HCT116 (cell line): ENCODE measurements around the gene PPP2R5D. TPM values are rescaled to one million over a fixed set of nuclear protein-coding genes. Genes with fewer than 3 reads are reported as not detected.

Source experiments
- ATAC-seq: fragments of 200-7000 bp; cut with Tn5 transposase; 2 replicates; pipeline ENCODE4 v1.9.1; 2020; ENCODE audit warnings: mild to moderate bottlenecking, moderate library complexity
- BruUV-seq: library from RNA; stranded (reverse); fragments of 400-500 nt; replicated peaks from 2 replicates; lab custom pipeline; 2021; lab: Mats Ljungman, UMichigan
- CTCF ChIA-PET: fragments of 300-600 bp; sonication (Branson Sonifier 250); formaldehyde crosslinking; loops from one replicate; lab custom pipeline; 2021; ENCODE audit warnings: antibody characterized with exemption; lab: Charles Lee
- POLR2A ChIA-PET: fragments of 300-600, 350-600 bp; sonication (Branson Sonifier 250); formaldehyde crosslinking; loops from one replicate; lab custom pipeline; 2021; ENCODE audit warnings: antibody characterized with exemption; lab: Charles Lee
- RAD21 ChIA-PET, 2 experiments: fragments of 300-600 bp; sonication (Branson Sonifier 250); formaldehyde crosslinking; loops; one replicate each; lab custom pipeline; 2023; ENCODE audit warnings: low total read pairs in 2 of 2; ENCODE audit not compliant: uncharacterized antibody in 2 of 2, unreplicated experiment in 2 of 2, low non-redundant PET in 1 of 2; lab: Charles Lee
- DNase-seq: peaks from one replicate; pipeline ENCODE4 v3.0.0-alpha.2; 2010; ENCODE audit warnings: low read depth, low spot score
- H2AFZ ChIP-seq: fragments of 200-600 bp; shearing (Covaris generic), sonication (generic); 2 replicates; pipeline ENCODE4 v1.6.1; 2017; ENCODE audit warnings: low read depth, mixed run types, mixed read lengths, antibody characterized with exemption, low read length; ENCODE audit not compliant: poor library complexity, severe bottlenecking
- H3K27ac ChIP-seq: 2 replicates; pipeline ENCODE4 v1.5.1; 2012; ENCODE audit warnings: low read depth, low read length
- H3K27me3 ChIP-seq: fragments of 200-600 bp; sonication (generic); 2 replicates; pipeline ENCODE4 v1.6.1; 2016; ENCODE audit warnings: mixed run types, low read length, mixed read lengths; ENCODE audit not compliant: insufficient read depth
- H3K36me3 ChIP-seq, 2 experiments: fragments of 200-500 bp in 1 of 2; fragments of 200-600 bp in 1 of 2; sonication (Bioruptor generic) in 1 of 2; sonication (generic) in 1 of 2; 2 replicates each; pipeline versions ENCODE4 v1.5.1 to v1.6.1; 2014 to 2016; ENCODE audit warnings: low read length in 2 of 2, inconsistent platforms in 1 of 2, mixed read lengths in 1 of 2, mixed run types in 1 of 2; ENCODE audit not compliant: insufficient read depth in 2 of 2, control insufficient read depth in 1 of 2
- H3K4me1 ChIP-seq, 2 experiments: fragments of 200-600 bp in 1 of 2; sonication (generic) in 1 of 2; 2 replicates each; pipeline versions ENCODE4 v1.5.1 to v1.6.1; 2012 to 2017; ENCODE audit warnings: low read length in 2 of 2, inconsistent platforms in 1 of 2, mild to moderate bottlenecking in 1 of 2, mixed read lengths in 1 of 2, mixed run types in 1 of 2, moderate library complexity in 1 of 2; ENCODE audit not compliant: insufficient read depth in 2 of 2, control insufficient read depth in 1 of 2
- H3K4me2 ChIP-seq: fragments of 200-600 bp; sonication (generic); 2 replicates; pipeline ENCODE4 v1.6.1; 2017; ENCODE audit warnings: mixed run types, low read length, mixed read lengths
- H3K4me3 ChIP-seq, 2 experiments: fragments of 200-600 bp in 1 of 2; sonication (generic) in 1 of 2; replicated peaks in 1 of 2; 2 replicates each; pipeline ENCODE4 v1.5.1; 2011 to 2016; ENCODE audit warnings: low read length in 2 of 2, control low read depth in 1 of 2, low read depth in 1 of 2, mild to moderate bottlenecking in 1 of 2, mixed read lengths in 1 of 2, mixed run types in 1 of 2
- H3K79me2 ChIP-seq: fragments of 200-600 bp; sonication (generic); 2 replicates; pipeline ENCODE4 v1.6.1; 2017; ENCODE audit warnings: mild to moderate bottlenecking, mixed run types, low read length, moderate library complexity, mixed read lengths; ENCODE audit not compliant: insufficient read depth
- H3K9ac ChIP-seq: fragments of 200-600 bp; sonication (generic); 2 replicates; pipeline ENCODE4 v1.6.1; 2016; ENCODE audit warnings: low read length, mixed read lengths
- H3K9me2 ChIP-seq: fragments of 200-600 bp; sonication (generic), shearing (Covaris generic); 2 replicates; pipeline ENCODE4 v1.6.1; 2017; ENCODE audit warnings: mixed run types, mild to moderate bottlenecking, moderate library complexity; ENCODE audit not compliant: insufficient read depth
- H3K9me3 ChIP-seq, 2 experiments: fragments of 200-500 bp in 1 of 2; fragments of 200-600 bp in 1 of 2; sonication (Bioruptor generic) in 1 of 2; sonication (generic) in 1 of 2; 2 replicates each; pipeline ENCODE4 v1.6.1; 2014 to 2017; ENCODE audit warnings: low read length in 2 of 2, mixed read lengths in 2 of 2, inconsistent platforms in 1 of 2, low read depth in 1 of 2, mild to moderate bottlenecking in 1 of 2, mixed run types in 1 of 2, moderate library complexity in 1 of 2; ENCODE audit not compliant: control insufficient read depth in 1 of 2, insufficient read depth in 1 of 2
- H4K20me1 ChIP-seq: fragments of 200-600 bp; sonication (generic), shearing (Covaris generic); 2 replicates; pipeline ENCODE4 v1.6.1; 2017; ENCODE audit warnings: mixed run types, mild to moderate bottlenecking, moderate library complexity; ENCODE audit not compliant: insufficient read depth
- CBX3 ChIP-seq: IDR thresholded peaks from 2 replicates; pipeline ENCODE4 v1.6.1; 2012; ENCODE audit warnings: low read depth
- CEBPB ChIP-seq: IDR thresholded peaks from 2 replicates; pipeline ENCODE4 v1.6.1; 2012; ENCODE audit warnings: low read depth
- ELF1 ChIP-seq: IDR thresholded peaks from 2 replicates; pipeline ENCODE4 v1.6.1; 2012; ENCODE audit warnings: low read depth, borderline replicate concordance
- EZH2 ChIP-seq: fragments of 200-600 bp; sonication (generic); IDR thresholded peaks from 2 replicates; pipeline ENCODE4 v1.6.1; 2017; ENCODE audit warnings: antibody characterized with exemption, mixed run types
- EZH2phosphoT487 ChIP-seq: fragments of 200-600 bp; IDR thresholded peaks from 2 replicates; pipeline ENCODE4 v1.6.1; 2018; ENCODE audit warnings: antibody characterized with exemption, borderline replicate concordance
- FOSL1 ChIP-seq: IDR thresholded peaks from 2 replicates; pipeline ENCODE4 v1.6.1; 2012; ENCODE audit warnings: low read depth
- JUND ChIP-seq: IDR thresholded peaks from 2 replicates; pipeline ENCODE4 v1.6.1; 2012
- POLR2A ChIP-seq: IDR thresholded peaks from 2 replicates; pipeline ENCODE4 v1.7.0; 2011; ENCODE audit warnings: borderline replicate concordance; ENCODE audit not compliant: insufficient read depth, insufficient read length; ENCODE audit errors: extremely low read depth
- POLR2AphosphoS5 ChIP-seq: IDR thresholded peaks from 2 replicates; pipeline ENCODE4 v1.6.1; 2011; ENCODE audit warnings: mild to moderate bottlenecking, low read depth, low read length, moderate library complexity
- RAD21 ChIP-seq: IDR thresholded peaks from 2 replicates; pipeline ENCODE4 v1.6.1; 2012; ENCODE audit warnings: low read depth, mild to moderate bottlenecking
- SIN3A ChIP-seq: IDR thresholded peaks from 2 replicates; pipeline ENCODE4 v1.6.1; 2012; ENCODE audit warnings: low read depth
- SP1 ChIP-seq: IDR thresholded peaks from 2 replicates; pipeline ENCODE4 v1.6.1; 2012; ENCODE audit warnings: low read depth
- SRF ChIP-seq: IDR thresholded peaks from 2 replicates; pipeline ENCODE4 v1.6.1; 2012; ENCODE audit warnings: low read depth
- TCF7L2 ChIP-seq: IDR thresholded peaks from 2 replicates; pipeline ENCODE4 v1.7.0; 2011; ENCODE audit warnings: borderline replicate concordance, inconsistent platforms; ENCODE audit not compliant: insufficient read depth, insufficient read length; ENCODE audit errors: extremely low read depth
- ZFX ChIP-seq: fragments of 450-650 bp; IDR thresholded peaks from 2 replicates; pipeline ENCODE4 v1.6.1; 2017
- ZNF274 ChIP-seq: fragments of 200-500 bp; sonication (Bioruptor generic); IDR thresholded peaks from 2 replicates; pipeline ENCODE4 v1.6.1; 2014; ENCODE audit warnings: mild to moderate bottlenecking, low read depth, low read length, inconsistent platforms
- intact Hi-C: fragments of 100-400 bp; cut with micrococcal nuclease; formaldehyde crosslinking; loops from 2 replicates; pipeline ENCODE4 v1.10.0; 2022
- total RNA-seq: library from RNA; stranded (reverse); gene quantifications from one replicate; pipeline ENCODE4 v1.2.1, GENCODE V29; 2021; ENCODE audit not compliant: unreplicated experiment
- TF ChIP-seq, protein P1 (sequence below), 3 experiments: fragments of 200-600 bp in 1 of 3; sonication (generic) in 1 of 3; IDR thresholded peaks in 2 of 3; conservative IDR thresholded peaks in 1 of 3; 2 replicates each; pipeline ENCODE4 v1.5.1; 2012 to 2017; ENCODE audit warnings: low read depth in 2 of 3, low read length in 2 of 3, antibody characterized with exemption in 1 of 3, borderline replicate concordance in 1 of 3, control low read depth in 1 of 3, mild to moderate bottlenecking in 1 of 3, mixed read lengths in 1 of 3, mixed run types in 1 of 3, moderate library complexity in 1 of 3; ENCODE audit not compliant: insufficient read depth in 1 of 3
- TF ChIP-seq, protein P2 (sequence below): IDR thresholded peaks from 2 replicates; pipeline ENCODE4 v1.6.1; 2012
- TF ChIP-seq, protein P3 (sequence below): IDR thresholded peaks from 2 replicates; pipeline ENCODE4 v1.6.1; 2011; ENCODE audit warnings: mild to moderate bottlenecking, low read length, moderate library complexity; ENCODE audit not compliant: insufficient replicate concordance; ENCODE audit errors: extremely low read depth
- TF ChIP-seq, protein P4 (sequence below): IDR thresholded peaks from 2 replicates; pipeline ENCODE4 v1.6.1; 2012; ENCODE audit warnings: low read depth

The PPP2R5D gene
- total RNA-seq, 1 experiment from 2014 or later = 49.6 TPM

DNA sequence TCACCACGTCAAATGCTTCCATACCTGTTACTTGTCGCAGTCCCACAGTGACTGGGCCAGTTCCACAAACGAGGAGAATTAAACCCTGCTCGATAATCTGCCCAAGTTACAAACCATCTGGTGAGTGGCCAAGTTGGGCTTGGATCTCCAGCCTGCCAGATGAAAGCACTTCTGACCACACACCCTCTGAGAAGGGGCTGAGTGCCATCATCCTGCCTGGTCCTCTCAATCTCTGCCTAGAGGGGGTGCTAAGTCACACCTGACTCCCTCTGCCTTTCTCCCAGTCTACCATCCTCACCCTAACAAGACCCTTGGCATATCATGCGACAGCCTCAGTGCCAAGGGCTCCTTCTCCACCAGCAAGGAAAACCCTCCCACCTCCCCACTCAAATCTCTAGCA lies 52.8 kb downstream of the PPP2R5D start:
- RAD21 ChIA-PET = no interaction called here
- Histone ChIP-seq H3K9me3 (no peaks in the 10 kb centered on the region), H3K4me1 (no peaks in the 10 kb centered on the region), H3K9ac (no peak overlapping the region), H3K27me3 (no peaks in the 10 kb centered on the region), H3K27ac (no peak overlapping the region), H3K9me2 (no peaks in the 10 kb centered on the region), H3K4me2 (no peak overlapping the region), H4K20me1 (no peaks in the 10 kb centered on the region), H3K79me2 (no peaks in the 10 kb centered on the region), H3K4me3 (no peak overlapping the region), H3K36me3 (peaks cover 9% of the 10 kb centered on the region in 2 experiments), H2AFZ (no peak overlapping the region)
- intact Hi-C loops = no loop called here
- BruUV-seq = no TSS peak
- POLR2A ChIA-PET = no interaction called here
- CTCF ChIA-PET = no interaction called here
- DNase-seq (no peak), ATAC-seq (no peak)
- TF ChIP-seq ZFX = no peak
- no peak for TF ChIP-seq POLR2AphosphoS5
- TF ChIP-seq POLR2A = no peak
- TF ChIP-seq CEBPB = no peak
- TF ChIP-seq, protein P1, sequence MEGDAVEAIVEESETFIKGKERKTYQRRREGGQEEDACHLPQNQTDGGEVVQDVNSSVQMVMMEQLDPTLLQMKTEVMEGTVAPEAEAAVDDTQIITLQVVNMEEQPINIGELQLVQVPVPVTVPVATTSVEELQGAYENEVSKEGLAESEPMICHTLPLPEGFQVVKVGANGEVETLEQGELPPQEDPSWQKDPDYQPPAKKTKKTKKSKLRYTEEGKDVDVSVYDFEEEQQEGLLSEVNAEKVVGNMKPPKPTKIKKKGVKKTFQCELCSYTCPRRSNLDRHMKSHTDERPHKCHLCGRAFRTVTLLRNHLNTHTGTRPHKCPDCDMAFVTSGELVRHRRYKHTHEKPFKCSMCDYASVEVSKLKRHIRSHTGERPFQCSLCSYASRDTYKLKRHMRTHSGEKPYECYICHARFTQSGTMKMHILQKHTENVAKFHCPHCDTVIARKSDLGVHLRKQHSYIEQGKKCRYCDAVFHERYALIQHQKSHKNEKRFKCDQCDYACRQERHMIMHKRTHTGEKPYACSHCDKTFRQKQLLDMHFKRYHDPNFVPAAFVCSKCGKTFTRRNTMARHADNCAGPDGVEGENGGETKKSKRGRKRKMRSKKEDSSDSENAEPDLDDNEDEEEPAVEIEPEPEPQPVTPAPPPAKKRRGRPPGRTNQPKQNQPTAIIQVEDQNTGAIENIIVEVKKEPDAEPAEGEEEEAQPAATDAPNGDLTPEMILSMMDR (IDR thresholded peaks at IDR 0.05 in 2 of 3, conservative IDR thresholded peaks at IDR 0.05 in 1 of 3; ENCODE audit: borderline replicate concordance in 1 of 3, insufficient read depth in 1 of 3, low read depth in 2 of 3, low read length in 2 of 3) = no peak
- TF ChIP-seq, protein P2, sequence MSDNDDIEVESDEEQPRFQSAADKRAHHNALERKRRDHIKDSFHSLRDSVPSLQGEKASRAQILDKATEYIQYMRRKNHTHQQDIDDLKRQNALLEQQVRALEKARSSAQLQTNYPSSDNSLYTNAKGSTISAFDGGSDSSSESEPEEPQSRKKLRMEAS = no peak
- TF ChIP-seq, protein P3, sequence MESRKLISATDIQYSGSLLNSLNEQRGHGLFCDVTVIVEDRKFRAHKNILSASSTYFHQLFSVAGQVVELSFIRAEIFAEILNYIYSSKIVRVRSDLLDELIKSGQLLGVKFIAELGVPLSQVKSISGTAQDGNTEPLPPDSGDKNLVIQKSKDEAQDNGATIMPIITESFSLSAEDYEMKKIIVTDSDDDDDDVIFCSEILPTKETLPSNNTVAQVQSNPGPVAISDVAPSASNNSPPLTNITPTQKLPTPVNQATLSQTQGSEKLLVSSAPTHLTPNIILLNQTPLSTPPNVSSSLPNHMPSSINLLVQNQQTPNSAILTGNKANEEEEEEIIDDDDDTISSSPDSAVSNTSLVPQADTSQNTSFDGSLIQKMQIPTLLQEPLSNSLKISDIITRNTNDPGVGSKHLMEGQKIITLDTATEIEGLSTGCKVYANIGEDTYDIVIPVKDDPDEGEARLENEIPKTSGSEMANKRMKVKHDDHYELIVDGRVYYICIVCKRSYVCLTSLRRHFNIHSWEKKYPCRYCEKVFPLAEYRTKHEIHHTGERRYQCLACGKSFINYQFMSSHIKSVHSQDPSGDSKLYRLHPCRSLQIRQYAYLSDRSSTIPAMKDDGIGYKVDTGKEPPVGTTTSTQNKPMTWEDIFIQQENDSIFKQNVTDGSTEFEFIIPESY = no peak
- TF ChIP-seq TCF7L2 = no peak
- no peak for TF ChIP-seq EZH2phosphoT487
- no peak for TF ChIP-seq ZNF274
- TF ChIP-seq ELF1 = no peak
- TF ChIP-seq, protein P4, sequence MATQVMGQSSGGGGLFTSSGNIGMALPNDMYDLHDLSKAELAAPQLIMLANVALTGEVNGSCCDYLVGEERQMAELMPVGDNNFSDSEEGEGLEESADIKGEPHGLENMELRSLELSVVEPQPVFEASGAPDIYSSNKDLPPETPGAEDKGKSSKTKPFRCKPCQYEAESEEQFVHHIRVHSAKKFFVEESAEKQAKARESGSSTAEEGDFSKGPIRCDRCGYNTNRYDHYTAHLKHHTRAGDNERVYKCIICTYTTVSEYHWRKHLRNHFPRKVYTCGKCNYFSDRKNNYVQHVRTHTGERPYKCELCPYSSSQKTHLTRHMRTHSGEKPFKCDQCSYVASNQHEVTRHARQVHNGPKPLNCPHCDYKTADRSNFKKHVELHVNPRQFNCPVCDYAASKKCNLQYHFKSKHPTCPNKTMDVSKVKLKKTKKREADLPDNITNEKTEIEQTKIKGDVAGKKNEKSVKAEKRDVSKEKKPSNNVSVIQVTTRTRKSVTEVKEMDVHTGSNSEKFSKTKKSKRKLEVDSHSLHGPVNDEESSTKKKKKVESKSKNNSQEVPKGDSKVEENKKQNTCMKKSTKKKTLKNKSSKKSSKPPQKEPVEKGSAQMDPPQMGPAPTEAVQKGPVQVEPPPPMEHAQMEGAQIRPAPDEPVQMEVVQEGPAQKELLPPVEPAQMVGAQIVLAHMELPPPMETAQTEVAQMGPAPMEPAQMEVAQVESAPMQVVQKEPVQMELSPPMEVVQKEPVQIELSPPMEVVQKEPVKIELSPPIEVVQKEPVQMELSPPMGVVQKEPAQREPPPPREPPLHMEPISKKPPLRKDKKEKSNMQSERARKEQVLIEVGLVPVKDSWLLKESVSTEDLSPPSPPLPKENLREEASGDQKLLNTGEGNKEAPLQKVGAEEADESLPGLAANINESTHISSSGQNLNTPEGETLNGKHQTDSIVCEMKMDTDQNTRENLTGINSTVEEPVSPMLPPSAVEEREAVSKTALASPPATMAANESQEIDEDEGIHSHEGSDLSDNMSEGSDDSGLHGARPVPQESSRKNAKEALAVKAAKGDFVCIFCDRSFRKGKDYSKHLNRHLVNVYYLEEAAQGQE = no peak
- no peak for TF ChIP-seq CBX3
- TF ChIP-seq JUND = no peak
- no peak for TF ChIP-seq EZH2
- no peak for TF ChIP-seq SRF
- no peak for TF ChIP-seq SP1
- no peak for TF ChIP-seq RAD21
- no peak for TF ChIP-seq FOSL1
- no peak for TF ChIP-seq SIN3A
